Natural killer cell (primary cell): Measurements from ENCODE around the gene FLYWCH2. TPM values are rescaled to one million over a fixed set of nuclear protein-coding genes. Genes with fewer than 3 reads are reported as not detected.

Experiments used
- ATAC-seq, 3 donors: fragments of 150-1000 bp in 2 of 3; fragments of 200-7000 bp in 1 of 3; cut with Tn5 transposase; 1 replicate in 1 of 3; 2 replicates in 2 of 3; pipeline ENCODE4 v1.10.0; 2021; ENCODE audit warnings: mild to moderate bottlenecking in 2 of 3, moderate library complexity in 2 of 3
- DNase-seq, 2 donors: peaks; one replicate each; pipeline versions ENCODE4 v3.0.0 to v3.0.0-alpha.2; 2013 to 2021; ENCODE audit warnings: mixed read lengths in 1 of 2
- H3K27ac ChIP-seq: one replicate; pipeline ENCODE4 v1.5.1; 2013; ENCODE audit warnings: mild to moderate bottlenecking, low read length
- H3K27me3 ChIP-seq: one replicate; pipeline ENCODE4 v1.6.1; 2013; ENCODE audit warnings: low read length; ENCODE audit not compliant: control insufficient read depth, insufficient read depth
- H3K36me3 ChIP-seq: one replicate; pipeline ENCODE4 v1.6.1; 2013; ENCODE audit warnings: low read length; ENCODE audit not compliant: control insufficient read depth, insufficient read depth
- H3K4me1 ChIP-seq: one replicate; pipeline ENCODE4 v1.6.1; 2013; ENCODE audit warnings: low read length; ENCODE audit not compliant: control insufficient read depth, insufficient read depth
- H3K4me3 ChIP-seq: one replicate; pipeline ENCODE4 v1.5.1; 2013; ENCODE audit warnings: low read length
- H3K9me3 ChIP-seq: one replicate; pipeline ENCODE4 v1.6.1; 2013; ENCODE audit warnings: low read length; ENCODE audit not compliant: control insufficient read depth, insufficient read depth
- H3K27ac Mint-ChIP-seq, 2 donors: one replicate each; pipeline ENCODE4 v1.8.0; 2022; ENCODE audit warnings: mild to moderate bottlenecking in 2 of 2, mixed read lengths in 2 of 2, moderate library complexity in 1 of 2
- H3K27me3 Mint-ChIP-seq, 2 donors: one replicate each; pipeline ENCODE4 v1.8.0; 2022; ENCODE audit warnings: low read depth in 2 of 2, mixed read lengths in 2 of 2
- H3K36me3 Mint-ChIP-seq: one replicate; pipeline ENCODE4 v1.8.0; 2022; ENCODE audit warnings: mixed read lengths
- H3K4me1 Mint-ChIP-seq, 2 donors: one replicate each; pipeline ENCODE4 v1.8.0; 2022; ENCODE audit warnings: mixed read lengths in 2 of 2
- H3K4me3 Mint-ChIP-seq: one replicate; pipeline ENCODE4 v1.8.0; 2022; ENCODE audit warnings: mild to moderate bottlenecking, moderate library complexity, mixed read lengths
- H3K9me3 Mint-ChIP-seq, 2 donors: one replicate each; pipeline ENCODE4 v1.8.0; 2022; ENCODE audit warnings: mixed read lengths in 2 of 2
- CTCF ChIP-seq: fragments of 200-600 bp; IDR thresholded peaks from one replicate; pipeline ENCODE4 v1.8.0; 2022; ENCODE audit warnings: antibody characterized with exemption
- WGBS: methylation state at CpG from one replicate; pipeline ENCODE4 v1.1.7; 2013; ENCODE audit warnings: missing lambda C conversion rate; ENCODE audit not compliant: insufficient coverage; 5-methylcytosine and 5-hydroxymethylcytosine counted together
- intact Hi-C: fragments of 100-400 bp; cut with micrococcal nuclease; formaldehyde crosslinking; loops from one replicate; pipeline ENCODE4 v1.14.2; 2022
- total RNA-seq, 4 donors: library from RNA; stranded (reverse); fragments of 120-200 nt in 1 of 4; gene quantifications; one replicate each; pipeline versions ENCODE4 v1.2.3 to v1.2.4, GENCODE V29; 2013 to 2022

The FLYWCH2 gene
- 10 to 100 TPM; 12.0 to 12.7 (median 12.6) TPM for total RNA-seq
- 21.8 TPM for total RNA-seq (2013)

- H3K4me1 ChIP-seq: peaks cover 15% of the 10 kb centered on the region
- Mint-ChIP-seq H3K4me3 (peak within 1 kb of the TSS; percentile 89), H3K27ac (peak within 1 kb of the TSS; percentile 94 to 96), H3K9me3 (no peaks in the 10 kb centered on the region), H3K27me3 (no peaks in the 10 kb centered on the region), H3K36me3 (no peaks in the 10 kb centered on the region), H3K4me1 (peaks cover 7 to 18% of the 10 kb centered on the region in 2 donors)
- intact Hi-C loops: loop anchor here (1.0 to 5.0 kb wide), 3 partner anchors 22 to 44 kb away; no protein-coding TSS in a partner anchor
- TF ChIP-seq CTCF: no peak
- ATAC-seq (peak; percentile 89 to 98 (median 90)), DNase-seq (peak; percentile 99 to 100)
- under 1% methylated on average over 73 of the region's 73 CpGs for WGBS
- no peaks in the 10 kb centered on the region for H3K27me3 ChIP-seq
- H3K4me3 ChIP-seq: peak within 1 kb of the TSS; percentile 66
- H3K9me3 ChIP-seq: no peaks in the 10 kb centered on the region
- peak within 1 kb of the TSS; percentile 91 for H3K27ac ChIP-seq
- no peaks in the 10 kb centered on the region for H3K36me3 ChIP-seq
Observed at GRCh38 chr16:2882650-2883457, at the start of gene FLYWCH2. Gene FLYWCH2 (plus strand): TSS chr16:2883215. CDS start chr16:2896450, 13,235 bp downstream.

GRCh38 chr16:2833776-2834175 is 49.2 kb upstream of the FLYWCH2 start:
- Histone ChIP-seq H3K4me1 (peaks cover 17% of the 10 kb centered on the region), H3K36me3 (no peaks in the 10 kb centered on the region), H3K27me3 (no peaks in the 10 kb centered on the region), H3K4me3 (no peak overlapping the region), H3K9me3 (no peaks in the 10 kb centered on the region), H3K27ac (no peak overlapping the region)
- ATAC-seq: no peak
- Mint-ChIP-seq H3K4me3 (no peak overlapping the region), H3K27ac (no peak overlapping the region), H3K4me1 (peaks cover 28 to 38% of the 10 kb centered on the region in 2 donors), H3K9me3 (no peaks in the 10 kb centered on the region), H3K36me3 (no peaks in the 10 kb centered on the region), H3K27me3 (peaks cover 0 to 3% of the 10 kb centered on the region in 2 donors)
- WGBS: 68% methylated on average over 5 of the region's 7 CpGs
- no peak for DNase-seq
- intact Hi-C loops: no loop called here
- no peak for TF ChIP-seq CTCF

- Mint-ChIP-seq H3K4me1 (peaks cover 40 to 50% of the 10 kb centered on the region in 2 donors), H3K4me3 (no peak overlapping the region), H3K9me3 (no peaks in the 10 kb centered on the region), H3K36me3 (no peaks in the 10 kb centered on the region), H3K27ac (peak overlapping the region; percentile 2 to 30), H3K27me3 (peaks cover 0 to 3% of the 10 kb centered on the region in 2 donors)
- Histone ChIP-seq H3K4me1 (peaks cover 23% of the 10 kb centered on the region), H3K36me3 (peaks cover 2% of the 10 kb centered on the region), H3K9me3 (no peaks in the 10 kb centered on the region), H3K4me3 (no peak overlapping the region), H3K27me3 (no peaks in the 10 kb centered on the region), H3K27ac (no peak overlapping the region)
- DNase-seq: no peak
- ATAC-seq: no peak
- 98% methylated on average over 3 of the region's 3 CpGs for WGBS
- TF ChIP-seq CTCF: no peak
- intact Hi-C loops: no loop called here
Observed at GRCh38 chr16:2834968-2835367, 48.0 kb upstream of the FLYWCH2 start.
